Neural progenitor cell (in vitro differentiated cells): ENCODE results near the gene GNB5. TPM values are rescaled to one million over a fixed set of nuclear protein-coding genes. Genes with fewer than 3 reads are reported as not detected.

Source experiments
- DNase-seq: peaks from one replicate; pipeline ENCODE4 v3.0.0-alpha.2; 2016; ENCODE audit warnings: low spot score
- H2AFZ ChIP-seq: fragments of 200-600 bp; sonication (generic); replicated peaks from 2 replicates; pipeline ENCODE4 v1.6.1; 2016; ENCODE audit warnings: antibody characterized with exemption
- H3F3A ChIP-seq: fragments of 200-600 bp; sonication (generic); 2 replicates; pipeline ENCODE4 v1.6.1; 2016; ENCODE audit warnings: antibody characterized with exemption, low read depth
- H3K27ac ChIP-seq: fragments of 200-600 bp; sonication (generic); 2 replicates; pipeline ENCODE4 v1.5.1; 2016; ENCODE audit warnings: mild to moderate bottlenecking
- H3K27me3 ChIP-seq: fragments of 200-600 bp; sonication (generic); 2 replicates; pipeline ENCODE4 v1.6.1; 2016; ENCODE audit warnings: mild to moderate bottlenecking, moderate library complexity
- H3K36me3 ChIP-seq: fragments of 200-600 bp; sonication (generic); 2 replicates; pipeline ENCODE4 v1.5.1; 2016
- H3K4me1 ChIP-seq: fragments of 200-600 bp; sonication (generic); 2 replicates; pipeline ENCODE4 v1.6.1; 2016; ENCODE audit warnings: mixed run types
- H3K4me2 ChIP-seq: fragments of 200-600 bp; sonication (generic); 2 replicates; pipeline ENCODE4 v1.6.1; 2016
- H3K4me3 ChIP-seq: fragments of 200-600 bp; sonication (generic); 2 replicates; pipeline ENCODE4 v1.5.1; 2016
- H3K79me2 ChIP-seq: fragments of 200-600 bp; sonication (generic); 2 replicates; pipeline ENCODE4 v1.6.1; 2016; ENCODE audit warnings: low read depth
- H3K9ac ChIP-seq: fragments of 200-600 bp; sonication (generic); 2 replicates; pipeline ENCODE4 v1.6.1; 2016
- H3K9me3 ChIP-seq: fragments of 200-600 bp; sonication (generic); 2 replicates; pipeline ENCODE4 v1.5.1; 2016; ENCODE audit warnings: low read depth
- H4K20me1 ChIP-seq: fragments of 200-600 bp; sonication (generic); 2 replicates; pipeline ENCODE4 v1.6.1; 2016; ENCODE audit warnings: low read depth
- H3K27ac Mint-ChIP-seq: 3 replicates; pipeline ENCODE4 v1.8.0; 2021; ENCODE audit warnings: mixed read lengths
- H3K27me3 Mint-ChIP-seq: 2 replicates; pipeline ENCODE4 v1.8.0; 2022; ENCODE audit warnings: low read depth, mild to moderate bottlenecking, inconsistent platforms, moderate library complexity, mixed read lengths; ENCODE audit not compliant: insufficient read depth
- H3K36me3 Mint-ChIP-seq: 3 replicates; pipeline ENCODE4 v1.8.0; 2021; ENCODE audit warnings: mixed read lengths
- H3K4me1 Mint-ChIP-seq: 3 replicates; pipeline ENCODE4 v1.8.0; 2021; ENCODE audit warnings: mixed read lengths
- H3K4me3 Mint-ChIP-seq: 3 replicates; pipeline ENCODE4 v1.8.0; 2021; ENCODE audit warnings: mild to moderate bottlenecking, moderate library complexity, mixed read lengths
- H3K9me3 Mint-ChIP-seq: 3 replicates; pipeline ENCODE4 v1.8.0; 2020; ENCODE audit warnings: mixed read lengths
- CTCF ChIP-seq: fragments of 200-600 bp; sonication (generic); IDR thresholded peaks from 2 replicates; pipeline ENCODE4 v1.5.1; 2017; ENCODE audit warnings: antibody characterized with exemption, mild to moderate bottlenecking
- EZH2 ChIP-seq: fragments of 200-600 bp; sonication (generic); IDR thresholded peaks from 2 replicates; pipeline ENCODE4 v1.6.1; 2017; ENCODE audit warnings: antibody characterized with exemption, mild to moderate bottlenecking, moderate library complexity
- EZH2phosphoT487 ChIP-seq: fragments of 200-600 bp; sonication (generic); IDR thresholded peaks from 2 replicates; pipeline ENCODE4 v1.6.1; 2017; ENCODE audit warnings: antibody characterized with exemption
- total RNA-seq: library from RNA; depleted of rRNA; stranded (reverse); fragments of >200 nt; gene quantifications from 2 replicates; pipeline ENCODE4 v1.2.3, GENCODE V29; 2015; ENCODE audit warnings: low replicate concordance

GNB5 gene
- total RNA-seq, 1 donor from 2014 or later, result 36.0 TPM

GRCh38 chr15:52218371-52218770 lies 27.2 kb upstream of the GNB5 start:
- H3K9ac ChIP-seq, result no peak overlapping the region
- H3K36me3 ChIP-seq, result no peaks in the 10 kb centered on the region

GRCh38 chr15:52217186-52217585 lies 26.0 kb upstream of the GNB5 start:
- Mint-ChIP-seq H3K36me3 (peaks cover 14% of the 10 kb centered on the region), H3K4me1 (no peaks in the 10 kb centered on the region), H3K9me3 (no peaks in the 10 kb centered on the region), H3K4me3 (no peak overlapping the region), H3K27ac (no peak overlapping the region), H3K27me3 (peaks cover 3% of the 10 kb centered on the region)
- peaks cover 3% of the 10 kb centered on the region for H3F3A ChIP-seq
- H3K27me3 ChIP-seq, result no peaks in the 10 kb centered on the region
- H3K4me3 ChIP-seq, result no peak overlapping the region
- no peak overlapping the region for H3K27ac ChIP-seq
- no peak for TF ChIP-seq EZH2phosphoT487
- TF ChIP-seq CTCF, result peak; percentile 50
- H3K4me2 ChIP-seq, result no peak overlapping the region
- no peaks in the 10 kb centered on the region for H3K9me3 ChIP-seq
- H4K20me1 ChIP-seq, result no peaks in the 10 kb centered on the region
- H3K9ac ChIP-seq, result no peak overlapping the region
- peak; percentile 43 for DNase-seq
- no peaks in the 10 kb centered on the region for H3K79me2 ChIP-seq
- no peaks in the 10 kb centered on the region for H3K36me3 ChIP-seq
- H2AFZ ChIP-seq, result no peak overlapping the region
- H3K4me1 ChIP-seq, result no peaks in the 10 kb centered on the region

More at GRCh38 chr15:52218371-52218770, 27.2 kb upstream of the GNB5 start:
- Mint-ChIP-seq H3K9me3 (no peaks in the 10 kb centered on the region), H3K36me3 (peaks cover 17% of the 10 kb centered on the region), H3K27me3 (peaks cover 5% of the 10 kb centered on the region), H3K4me1 (no peaks in the 10 kb centered on the region), H3K4me3 (no peak overlapping the region), H3K27ac (no peak overlapping the region)
- H3K4me2 ChIP-seq, result no peak overlapping the region
- no peaks in the 10 kb centered on the region for H3K9me3 ChIP-seq
- H3F3A ChIP-seq, result peaks cover 3% of the 10 kb centered on the region
- no peak overlapping the region for H3K4me3 ChIP-seq
- no peak overlapping the region for H3K27ac ChIP-seq
- no peaks in the 10 kb centered on the region for H3K4me1 ChIP-seq
- H4K20me1 ChIP-seq, result no peaks in the 10 kb centered on the region
- H3K79me2 ChIP-seq, result no peaks in the 10 kb centered on the region
- no peaks in the 10 kb centered on the region for H3K27me3 ChIP-seq
- H2AFZ ChIP-seq, result no peak overlapping the region
- TF ChIP-seq EZH2phosphoT487 (no peak), CTCF (no peak), EZH2 (no peak)
- no peak for DNase-seq

- no peak for DNase-seq
- H3K9ac ChIP-seq, result no peak overlapping the region
- no peaks in the 10 kb centered on the region for H3K79me2 ChIP-seq
- Mint-ChIP-seq H3K4me1 (no peaks in the 10 kb centered on the region), H3K36me3 (peaks cover 10% of the 10 kb centered on the region), H3K4me3 (no peak overlapping the region), H3K27me3 (no peaks in the 10 kb centered on the region), H3K27ac (no peak overlapping the region), H3K9me3 (no peaks in the 10 kb centered on the region)
- peaks cover 3% of the 10 kb centered on the region for H3F3A ChIP-seq
- no peaks in the 10 kb centered on the region for H3K27me3 ChIP-seq
- no peak overlapping the region for H3K4me3 ChIP-seq
- H4K20me1 ChIP-seq, result no peaks in the 10 kb centered on the region
- no peaks in the 10 kb centered on the region for H3K36me3 ChIP-seq
- H3K9me3 ChIP-seq, result no peaks in the 10 kb centered on the region
- no peaks in the 10 kb centered on the region for H3K4me1 ChIP-seq
- no peak overlapping the region for H2AFZ ChIP-seq
- no peak overlapping the region for H3K4me2 ChIP-seq
- no peak overlapping the region for H3K27ac ChIP-seq
- TF ChIP-seq CTCF, result no peak
- TF ChIP-seq EZH2, result no peak
- no peak for TF ChIP-seq EZH2phosphoT487
Observed at GRCh38 chr15:52214553-52214952, 23.4 kb upstream of the GNB5 start.

- H3K4me1 ChIP-seq, result peaks cover under 1% of the 10 kb centered on the region
- no peak overlapping the region for H3K27ac ChIP-seq
- peaks cover 3% of the 10 kb centered on the region for H3K27me3 Mint-ChIP-seq
- H4K20me1 ChIP-seq, result no peaks in the 10 kb centered on the region
- H3K36me3 Mint-ChIP-seq, result peaks cover 7% of the 10 kb centered on the region
- H3K27me3 ChIP-seq, result no peaks in the 10 kb centered on the region
- no peak for DNase-seq
- no peak overlapping the region for H3K4me3 Mint-ChIP-seq
- peaks cover 3% of the 10 kb centered on the region for H3F3A ChIP-seq
- H3K27ac Mint-ChIP-seq, result no peak overlapping the region
- no peaks in the 10 kb centered on the region for H3K36me3 ChIP-seq
- H3K4me1 Mint-ChIP-seq, result peaks cover 1% of the 10 kb centered on the region
- no peak overlapping the region for H3K4me2 ChIP-seq
- no peaks in the 10 kb centered on the region for H3K9me3 ChIP-seq
- H3K4me3 ChIP-seq, result no peak overlapping the region
- no peak for TF ChIP-seq EZH2phosphoT487
- TF ChIP-seq CTCF, result no peak
- TF ChIP-seq EZH2, result no peak
- no peak overlapping the region for H3K9ac ChIP-seq
- H3K79me2 ChIP-seq, result no peaks in the 10 kb centered on the region
- no peak overlapping the region for H2AFZ ChIP-seq
- H3K9me3 Mint-ChIP-seq, result no peaks in the 10 kb centered on the region
Observed at GRCh38 chr15:52213206-52213605, 22.0 kb upstream of the GNB5 start.
